Breast epithelium (tissue), 4 donors: Measurements from ENCODE around the gene KCNG4. TPM values are rescaled to one million over a fixed set of nuclear protein-coding genes. Genes with fewer than 3 reads are reported as not detected.

Experiments
- DNase-seq, 2 donors: peaks; one replicate each; pipeline ENCODE4 v3.0.0-alpha.2; 2019; ENCODE audit warnings: low spot score in 2 of 2
- H3K27ac ChIP-seq, 2 donors: fragments of 200-600 bp; sonication (generic) in 1 of 2; one replicate each; pipeline ENCODE4 v1.5.1; 2016 to 2019; ENCODE audit warnings: mild to moderate bottlenecking in 1 of 2
- H3K27me3 ChIP-seq, 2 donors: fragments of 200-600 bp; sonication (generic) in 1 of 2; one replicate each; pipeline versions ENCODE4 v1.5.1 to v1.6.0; 2017 to 2019; ENCODE audit warnings: control low read depth in 1 of 2, mild to moderate bottlenecking in 1 of 2
- H3K36me3 ChIP-seq: fragments of 200-600 bp; one replicate; pipeline ENCODE4 v1.5.1; 2019
- H3K4me1 ChIP-seq, 2 donors: fragments of 200-600 bp; sonication (generic); one replicate each; pipeline ENCODE4 v1.5.1; 2016 to 2019; ENCODE audit warnings: control low read depth in 1 of 2
- H3K4me3 ChIP-seq, 3 donors: fragments of 200-600 bp; sonication (generic); 1 replicate in 2 of 3; 2 replicates in 1 of 3; pipeline ENCODE4 v1.5.1; 2016 to 2019; ENCODE audit warnings: mild to moderate bottlenecking in 3 of 3, moderate library complexity in 2 of 3
- H3K9me3 ChIP-seq, 2 donors: fragments of 200-600 bp; sonication (generic) in 1 of 2; one replicate each; pipeline ENCODE4 v1.5.1; 2016 to 2019; ENCODE audit warnings: control low read depth in 1 of 2
- CTCF ChIP-seq, 3 donors: fragments of 450-650 bp; IDR thresholded peaks; one replicate each; pipeline ENCODE4 v1.5.1; 2016 to 2017; ENCODE audit warnings: antibody characterized with exemption in 3 of 3, mild to moderate bottlenecking in 3 of 3, moderate library complexity in 3 of 3
- POLR2A ChIP-seq: fragments of 450-650 bp; IDR thresholded peaks from one replicate; pipeline ENCODE4 v1.6.1; 2016; ENCODE audit warnings: antibody characterized with exemption, mild to moderate bottlenecking, moderate library complexity
- POLR2AphosphoS5 ChIP-seq, 3 donors: sonication (generic); formaldehyde crosslinking; IDR thresholded peaks; one replicate each; pipeline ENCODE4 v1.6.1; 2017; ENCODE audit warnings: antibody characterized with exemption in 3 of 3
- intact Hi-C: fragments of 100-400 bp; cut with DNase I; formaldehyde crosslinking; loops from one replicate; pipeline ENCODE4 v1.15.1; 2023; ENCODE audit warnings: low total_unique reads
- total RNA-seq, 3 donors: library from RNA; depleted of rRNA; stranded (reverse); fragments of >200 nt; gene quantifications; one replicate each; pipeline ENCODE4 v1.1.0, GENCODE V29; 2016

KCNG4 gene
- total RNA-seq, 3 donors from 2014 or later = not detected

- DNase-seq = no peak
- Histone ChIP-seq H3K36me3 (no peaks in the 10 kb centered on the region), H3K4me3 (no peak overlapping the region), H3K27ac (no peak overlapping the region), H3K27me3 (no peaks in the 10 kb centered on the region), H3K9me3 (no peaks in the 10 kb centered on the region), H3K4me1 (no peaks in the 10 kb centered on the region)
- intact Hi-C loops = loop anchor here (2.0 kb wide), 1 partner anchor 56 kb away; no protein-coding TSS in a partner anchor
- TF ChIP-seq CTCF (IDR thresholded peaks at IDR 0.05) = no peak
- TF ChIP-seq POLR2A = no peak
- no peak for TF ChIP-seq POLR2AphosphoS5 (IDR thresholded peaks at IDR 0.05)
These were observed 25.3 kb downstream of the KCNG4 start for GRCh38 chr16:84214451-84215066.

GRCh38 chr16:84212631-84213030 is 27.2 kb downstream of the KCNG4 start:
- H3K4me1 ChIP-seq = no peaks in the 10 kb centered on the region
- intact Hi-C loops = no loop called here
- no peak overlapping the region for H3K27ac ChIP-seq
- H3K4me3 ChIP-seq = no peak overlapping the region
- no peaks in the 10 kb centered on the region for H3K36me3 ChIP-seq
- DNase-seq = no peak
- no peaks in the 10 kb centered on the region for H3K27me3 ChIP-seq
- no peaks in the 10 kb centered on the region for H3K9me3 ChIP-seq
- TF ChIP-seq POLR2A = no peak
- no peak for TF ChIP-seq CTCF (IDR thresholded peaks at IDR 0.05)
- TF ChIP-seq POLR2AphosphoS5 (IDR thresholded peaks at IDR 0.05) = no peak

GRCh38 chr16:84212154-84212553 is 27.7 kb downstream of the KCNG4 start:
- intact Hi-C loops = no loop called here
- no peak for TF ChIP-seq POLR2AphosphoS5 (IDR thresholded peaks at IDR 0.05)
- TF ChIP-seq POLR2A = no peak
- no peak for TF ChIP-seq CTCF (IDR thresholded peaks at IDR 0.05)
- H3K4me1 ChIP-seq = no peaks in the 10 kb centered on the region
- H3K4me3 ChIP-seq = no peak overlapping the region
- H3K27me3 ChIP-seq = no peaks in the 10 kb centered on the region
- no peak overlapping the region for H3K27ac ChIP-seq
- no peaks in the 10 kb centered on the region for H3K36me3 ChIP-seq
- no peak for DNase-seq
- H3K9me3 ChIP-seq = no peaks in the 10 kb centered on the region

GRCh38 chr16:84209989-84210388 is 29.8 kb downstream of the KCNG4 start:
- H3K27me3 ChIP-seq = no peaks in the 10 kb centered on the region
- H3K4me1 ChIP-seq = no peaks in the 10 kb centered on the region
- intact Hi-C loops = no loop called here
- no peak overlapping the region for H3K27ac ChIP-seq
- H3K36me3 ChIP-seq = no peaks in the 10 kb centered on the region
- DNase-seq = no peak
- H3K9me3 ChIP-seq = no peaks in the 10 kb centered on the region
- H3K4me3 ChIP-seq = no peak overlapping the region
- no peak for TF ChIP-seq CTCF (IDR thresholded peaks at IDR 0.05)
- TF ChIP-seq POLR2AphosphoS5 (IDR thresholded peaks at IDR 0.05) = no peak
- TF ChIP-seq POLR2A = no peak

GRCh38 chr16:84207879-84208278 is 31.9 kb downstream of the KCNG4 start:
- no peaks in the 10 kb centered on the region for H3K9me3 ChIP-seq
- H3K4me3 ChIP-seq = no peak overlapping the region
- no peaks in the 10 kb centered on the region for H3K36me3 ChIP-seq
- TF ChIP-seq CTCF (IDR thresholded peaks at IDR 0.05) (no peak), POLR2AphosphoS5 (IDR thresholded peaks at IDR 0.05) (no peak), POLR2A (no peak)
- no peak for DNase-seq
- H3K27me3 ChIP-seq = no peaks in the 10 kb centered on the region
- no peaks in the 10 kb centered on the region for H3K4me1 ChIP-seq
- no peak overlapping the region for H3K27ac ChIP-seq
- intact Hi-C loops = no loop called here
